Kidney (tissue), 14 donors: ENCODE data around the gene DSTYK. TPM values are rescaled to one million over a fixed set of nuclear protein-coding genes. Genes with fewer than 3 reads are reported as not detected.

Source experiments
- DNase-seq, 5 donors: peaks; one replicate each; pipeline ENCODE4 v3.0.0-alpha.2; 2013 to 2020
- FAIRE-seq: peaks from 2 replicates; lab custom pipeline; 2012; peaks lifted over from hg19 to GRCh38; lab: Jason Lieb, UNC
- H3K27ac ChIP-seq, 2 donors: one replicate each; pipeline ENCODE4 v1.7.0; 2013; ENCODE audit warnings: low read depth in 2 of 2, low read length in 2 of 2, inconsistent platforms in 1 of 2
- H3K27me3 ChIP-seq: one replicate; pipeline ENCODE4 v1.7.1; 2013; ENCODE audit warnings: low read length, inconsistent platforms; ENCODE audit not compliant: control insufficient read depth, insufficient read depth
- H3K36me3 ChIP-seq, 3 donors: one replicate each; pipeline versions ENCODE4 v1.7.0 to v1.7.1; 2013; ENCODE audit warnings: low read length in 3 of 3, control low read depth in 1 of 3, inconsistent platforms in 1 of 3; ENCODE audit not compliant: insufficient read depth in 3 of 3, control insufficient read depth in 2 of 3
- H3K4me1 ChIP-seq, 3 donors: one replicate each; pipeline versions ENCODE4 v1.7.0 to v1.7.1; 2013; ENCODE audit warnings: low read length in 3 of 3, inconsistent platforms in 1 of 3, low read depth in 1 of 3; ENCODE audit not compliant: control insufficient read depth in 2 of 3, insufficient read depth in 2 of 3
- H3K4me3 ChIP-seq, 3 donors: one replicate each; pipeline versions ENCODE4 v1.7.0 to v1.8.1; 2013; ENCODE audit warnings: low read length in 3 of 3, control low read depth in 1 of 3, inconsistent platforms in 1 of 3
- H3K9ac ChIP-seq, 3 donors: one replicate each; pipeline versions ENCODE4 v1.7.0 to v1.7.1; 2013; ENCODE audit warnings: low read length in 3 of 3, control low read depth in 1 of 3, inconsistent platforms in 1 of 3
- H3K9me3 ChIP-seq, 3 donors: one replicate each; pipeline versions ENCODE4 v1.7.0 to v1.7.1; 2013; ENCODE audit warnings: low read length in 3 of 3, control low read depth in 1 of 3, inconsistent platforms in 1 of 3; ENCODE audit not compliant: control insufficient read depth in 2 of 3, insufficient read depth in 1 of 3
- intact Hi-C: fragments of 100-400 bp; cut with DNase I; formaldehyde crosslinking; loops from one replicate; pipeline ENCODE4 v1.11.1; 2022
- polyA plus RNA-seq: library from polyadenylated mRNA; stranded (reverse); fragments of 350-450 nt; fragmentation: Illumina TruSeq; extraction: RNeasy Lipid Tissue Mini Kit (QIAGEN cat#74804); gene quantifications from one replicate; pipeline ENCODE4 v1.2.3, GENCODE V29; 2014; ENCODE audit warnings: low read depth, low replicate concordance; ENCODE audit not compliant: insufficient read depth
- total RNA-seq: library from RNA; stranded (reverse); fragmentation: NEBNext Ultra II Directional; extraction: Animal tissue kit (Norgen Biotek cat#: 25700); gene quantifications from one replicate; pipeline ENCODE4 v1.2.1, GENCODE V29; 2021
- TF ChIP-seq, protein P1 (sequence below): IDR thresholded peaks from 3 replicates; pipeline ENCODE4 v1.5.1; 2012; ENCODE audit warnings: mild to moderate bottlenecking, moderate library complexity, borderline replicate concordance; ENCODE audit not compliant: insufficient read depth; ENCODE audit errors: extremely low read depth
- donor health status: control.
- donor health status: control.
- donor health status: control.
- donor health status: control.
- donor health status: control.
- donor health status: DM: yes; HTN: yes; CAD: no.
- donor health status: Normal renal cell carcinoma (clear cell type).

The DSTYK gene
- total and polyA plus RNA-seq, 2 donors from 2014 or later = 5.6 to 17.8 TPM

GRCh38 chr1:205237526-205238484, 26.3 kb upstream of the DSTYK start:
- Histone ChIP-seq H3K9ac (no peak overlapping the region), H3K4me3 (no peak overlapping the region), H3K36me3 (no peaks in the 10 kb centered on the region), H3K27me3 (no peaks in the 10 kb centered on the region), H3K27ac (no peak overlapping the region), H3K4me1 (no peaks in the 10 kb centered on the region), H3K9me3 (no peaks in the 10 kb centered on the region)
- intact Hi-C loops = no loop called here
- DNase-seq (no peak), FAIRE-seq (no peak)
- TF ChIP-seq, protein P1, sequence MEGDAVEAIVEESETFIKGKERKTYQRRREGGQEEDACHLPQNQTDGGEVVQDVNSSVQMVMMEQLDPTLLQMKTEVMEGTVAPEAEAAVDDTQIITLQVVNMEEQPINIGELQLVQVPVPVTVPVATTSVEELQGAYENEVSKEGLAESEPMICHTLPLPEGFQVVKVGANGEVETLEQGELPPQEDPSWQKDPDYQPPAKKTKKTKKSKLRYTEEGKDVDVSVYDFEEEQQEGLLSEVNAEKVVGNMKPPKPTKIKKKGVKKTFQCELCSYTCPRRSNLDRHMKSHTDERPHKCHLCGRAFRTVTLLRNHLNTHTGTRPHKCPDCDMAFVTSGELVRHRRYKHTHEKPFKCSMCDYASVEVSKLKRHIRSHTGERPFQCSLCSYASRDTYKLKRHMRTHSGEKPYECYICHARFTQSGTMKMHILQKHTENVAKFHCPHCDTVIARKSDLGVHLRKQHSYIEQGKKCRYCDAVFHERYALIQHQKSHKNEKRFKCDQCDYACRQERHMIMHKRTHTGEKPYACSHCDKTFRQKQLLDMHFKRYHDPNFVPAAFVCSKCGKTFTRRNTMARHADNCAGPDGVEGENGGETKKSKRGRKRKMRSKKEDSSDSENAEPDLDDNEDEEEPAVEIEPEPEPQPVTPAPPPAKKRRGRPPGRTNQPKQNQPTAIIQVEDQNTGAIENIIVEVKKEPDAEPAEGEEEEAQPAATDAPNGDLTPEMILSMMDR = no peak

GRCh38 chr1:205236951-205237475, 25.5 kb upstream of the DSTYK start:
- Histone ChIP-seq H3K36me3 (no peaks in the 10 kb centered on the region), H3K4me1 (no peaks in the 10 kb centered on the region), H3K27me3 (no peaks in the 10 kb centered on the region), H3K9ac (no peak overlapping the region), H3K9me3 (no peaks in the 10 kb centered on the region), H3K27ac (no peak overlapping the region), H3K4me3 (no peak overlapping the region)
- intact Hi-C loops = no loop called here
- DNase-seq (no peak), FAIRE-seq (no peak)
- TF ChIP-seq, protein P1 = no peak

DNA sequence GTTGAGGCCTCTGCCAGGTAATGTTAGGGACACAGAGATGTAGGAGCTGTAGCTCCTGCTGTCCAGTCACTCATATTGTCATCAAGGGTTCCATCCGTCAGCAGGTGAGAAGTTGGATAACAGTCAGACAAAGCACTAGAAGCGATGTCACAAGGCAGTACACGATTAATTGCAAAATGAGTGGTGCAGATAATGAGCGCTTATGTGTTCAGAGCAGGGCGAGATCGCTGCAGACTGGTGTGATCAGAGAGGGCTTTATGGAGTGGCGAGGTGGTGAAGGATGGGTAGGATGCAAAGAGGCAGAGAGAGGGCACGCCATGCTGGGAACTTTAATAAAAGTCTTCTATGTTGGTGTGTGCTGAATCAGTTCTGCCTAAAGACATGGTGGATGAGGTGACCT, 25.0 kb upstream of the DSTYK start:
- H3K9ac ChIP-seq = no peak overlapping the region
- intact Hi-C loops = no loop called here
- H3K27ac ChIP-seq = no peak overlapping the region
- H3K4me3 ChIP-seq = no peak overlapping the region
- FAIRE-seq (no peak), DNase-seq (no peak)
- no peaks in the 10 kb centered on the region for H3K36me3 ChIP-seq
- H3K9me3 ChIP-seq = no peaks in the 10 kb centered on the region
- TF ChIP-seq, protein P1 = no peak
- no peaks in the 10 kb centered on the region for H3K27me3 ChIP-seq
- no peaks in the 10 kb centered on the region for H3K4me1 ChIP-seq
